HL-60 (cell line): ENCODE results near the gene APBB2.

Source experiments
- DNase-seq, 2 experiments: peaks; one replicate each; pipeline ENCODE4 v3.0.0-alpha.2; 2010 to 2020; ENCODE audit warnings: low read depth in 1 of 2, low spot score in 1 of 2
- H3K27ac ChIP-seq: fragments of 250-450 bp; sonication (Bioruptor Pico); replicated peaks from 2 replicates; pipeline ENCODE4 v1.5.1; 2020; ENCODE audit warnings: mild to moderate bottlenecking, moderate library complexity
- H3K27me3 ChIP-seq: fragments of 250-450 bp; sonication (Bioruptor Pico); 2 replicates; pipeline ENCODE4 v1.5.1; 2021; ENCODE audit warnings: mild to moderate bottlenecking, moderate library complexity; ENCODE audit not compliant: insufficient read depth, poor library complexity, severe bottlenecking
- H3K4me3 ChIP-seq: replicated peaks from 2 replicates; pipeline ENCODE4 v1.5.1; 2011; ENCODE audit warnings: mild to moderate bottlenecking, control low read depth, low read length; ENCODE audit not compliant: insufficient read depth
- GABPA ChIP-seq: IDR thresholded peaks from 2 replicates; pipeline ENCODE4 v1.6.1; 2012; ENCODE audit warnings: low read depth
- POLR2AphosphoS5 ChIP-seq: IDR thresholded peaks from 2 replicates; pipeline ENCODE4 v1.6.1; 2012; ENCODE audit warnings: low read depth
- SPI1 ChIP-seq: IDR thresholded peaks from 2 replicates; pipeline ENCODE4 v1.6.1; 2012; ENCODE audit warnings: low read depth, mild to moderate bottlenecking, borderline replicate concordance
- TF ChIP-seq, protein P1 (sequence below): IDR thresholded peaks from one replicate; pipeline ENCODE4 v1.5.1; 2011; ENCODE audit warnings: low read length, control low read depth, inconsistent platforms; ENCODE audit not compliant: insufficient read depth
- TF ChIP-seq, protein P2 (sequence below): IDR thresholded peaks from 2 replicates; pipeline ENCODE4 v1.6.1; 2012; ENCODE audit warnings: low read depth; ENCODE audit not compliant: insufficient replicate concordance

APBB2 gene

DNA sequence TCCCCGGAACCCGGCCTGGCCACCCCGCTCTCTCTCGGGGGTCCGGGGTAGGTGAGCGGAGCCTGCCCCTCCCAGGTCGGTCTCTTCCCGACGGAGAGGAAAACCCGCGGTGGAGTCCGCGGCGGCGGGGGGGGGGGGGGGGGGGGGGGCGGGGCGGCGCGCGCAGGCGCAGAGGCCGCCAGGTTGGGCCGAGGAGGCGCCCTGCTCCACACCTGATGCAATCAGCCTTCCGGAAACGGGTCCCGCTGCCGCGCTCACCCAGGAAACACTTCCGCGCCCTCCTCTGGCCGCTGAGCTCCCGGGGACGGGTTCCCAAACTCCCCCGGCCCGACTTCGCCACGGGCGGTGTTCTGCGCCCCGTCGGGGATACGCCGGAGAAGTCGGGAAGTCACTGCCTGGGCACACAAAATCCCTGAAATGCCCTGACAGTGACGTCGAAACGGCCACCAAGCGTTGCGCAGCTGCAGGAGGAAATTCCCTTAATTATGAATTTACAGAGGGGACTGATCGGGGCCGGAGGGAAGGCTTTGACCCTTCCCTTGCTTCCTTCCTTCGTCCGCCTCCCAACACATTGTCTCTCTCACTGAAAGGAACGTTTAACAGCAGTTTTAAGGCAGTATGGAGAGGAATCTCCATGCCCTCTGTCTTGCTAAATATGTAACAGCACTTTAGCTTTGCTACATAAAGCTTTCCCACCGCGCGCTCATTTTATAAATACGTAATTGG is 2.1 kb upstream of the APBB2 start:
- peak; percentile 74 for TF ChIP-seq GABPA
- TF ChIP-seq, protein P1, sequence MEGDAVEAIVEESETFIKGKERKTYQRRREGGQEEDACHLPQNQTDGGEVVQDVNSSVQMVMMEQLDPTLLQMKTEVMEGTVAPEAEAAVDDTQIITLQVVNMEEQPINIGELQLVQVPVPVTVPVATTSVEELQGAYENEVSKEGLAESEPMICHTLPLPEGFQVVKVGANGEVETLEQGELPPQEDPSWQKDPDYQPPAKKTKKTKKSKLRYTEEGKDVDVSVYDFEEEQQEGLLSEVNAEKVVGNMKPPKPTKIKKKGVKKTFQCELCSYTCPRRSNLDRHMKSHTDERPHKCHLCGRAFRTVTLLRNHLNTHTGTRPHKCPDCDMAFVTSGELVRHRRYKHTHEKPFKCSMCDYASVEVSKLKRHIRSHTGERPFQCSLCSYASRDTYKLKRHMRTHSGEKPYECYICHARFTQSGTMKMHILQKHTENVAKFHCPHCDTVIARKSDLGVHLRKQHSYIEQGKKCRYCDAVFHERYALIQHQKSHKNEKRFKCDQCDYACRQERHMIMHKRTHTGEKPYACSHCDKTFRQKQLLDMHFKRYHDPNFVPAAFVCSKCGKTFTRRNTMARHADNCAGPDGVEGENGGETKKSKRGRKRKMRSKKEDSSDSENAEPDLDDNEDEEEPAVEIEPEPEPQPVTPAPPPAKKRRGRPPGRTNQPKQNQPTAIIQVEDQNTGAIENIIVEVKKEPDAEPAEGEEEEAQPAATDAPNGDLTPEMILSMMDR = no peak
- no peak for TF ChIP-seq POLR2AphosphoS5
- TF ChIP-seq SPI1 = no peak
- peak; percentile 25 to 27 for DNase-seq
- H3K4me3 ChIP-seq = peak overlapping the region; percentile 44
- H3K27me3 ChIP-seq = peaks cover 51% of the 10 kb centered on the region
- no peak overlapping the region for H3K27ac ChIP-seq

DNA sequence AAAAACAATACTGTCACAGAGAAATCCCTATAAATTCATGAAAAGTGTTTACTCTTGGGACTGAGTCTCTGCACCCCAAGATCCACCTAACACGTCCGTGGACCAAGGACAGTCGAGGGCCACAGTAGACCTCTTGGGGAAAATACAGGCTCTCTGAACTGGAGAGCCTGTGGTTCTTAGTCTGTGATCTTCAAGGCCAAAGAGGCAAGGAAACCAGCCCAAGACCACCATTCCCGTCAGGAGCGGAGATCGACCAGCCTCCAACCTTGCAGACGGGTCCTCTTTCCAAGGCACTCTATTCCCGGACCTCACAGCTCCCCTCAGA is 1.6 kb upstream of the APBB2 start:
- DNase-seq = no peak
- TF ChIP-seq, protein P2, sequence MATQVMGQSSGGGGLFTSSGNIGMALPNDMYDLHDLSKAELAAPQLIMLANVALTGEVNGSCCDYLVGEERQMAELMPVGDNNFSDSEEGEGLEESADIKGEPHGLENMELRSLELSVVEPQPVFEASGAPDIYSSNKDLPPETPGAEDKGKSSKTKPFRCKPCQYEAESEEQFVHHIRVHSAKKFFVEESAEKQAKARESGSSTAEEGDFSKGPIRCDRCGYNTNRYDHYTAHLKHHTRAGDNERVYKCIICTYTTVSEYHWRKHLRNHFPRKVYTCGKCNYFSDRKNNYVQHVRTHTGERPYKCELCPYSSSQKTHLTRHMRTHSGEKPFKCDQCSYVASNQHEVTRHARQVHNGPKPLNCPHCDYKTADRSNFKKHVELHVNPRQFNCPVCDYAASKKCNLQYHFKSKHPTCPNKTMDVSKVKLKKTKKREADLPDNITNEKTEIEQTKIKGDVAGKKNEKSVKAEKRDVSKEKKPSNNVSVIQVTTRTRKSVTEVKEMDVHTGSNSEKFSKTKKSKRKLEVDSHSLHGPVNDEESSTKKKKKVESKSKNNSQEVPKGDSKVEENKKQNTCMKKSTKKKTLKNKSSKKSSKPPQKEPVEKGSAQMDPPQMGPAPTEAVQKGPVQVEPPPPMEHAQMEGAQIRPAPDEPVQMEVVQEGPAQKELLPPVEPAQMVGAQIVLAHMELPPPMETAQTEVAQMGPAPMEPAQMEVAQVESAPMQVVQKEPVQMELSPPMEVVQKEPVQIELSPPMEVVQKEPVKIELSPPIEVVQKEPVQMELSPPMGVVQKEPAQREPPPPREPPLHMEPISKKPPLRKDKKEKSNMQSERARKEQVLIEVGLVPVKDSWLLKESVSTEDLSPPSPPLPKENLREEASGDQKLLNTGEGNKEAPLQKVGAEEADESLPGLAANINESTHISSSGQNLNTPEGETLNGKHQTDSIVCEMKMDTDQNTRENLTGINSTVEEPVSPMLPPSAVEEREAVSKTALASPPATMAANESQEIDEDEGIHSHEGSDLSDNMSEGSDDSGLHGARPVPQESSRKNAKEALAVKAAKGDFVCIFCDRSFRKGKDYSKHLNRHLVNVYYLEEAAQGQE = no peak
- TF ChIP-seq SPI1 (no peak), POLR2AphosphoS5 (no peak), GABPA (no peak)
- TF ChIP-seq, protein P1 = no peak
- peaks cover 50% of the 10 kb centered on the region for H3K27me3 ChIP-seq
- H3K4me3 ChIP-seq = peak overlapping the region; percentile 44
- no peak overlapping the region for H3K27ac ChIP-seq

DNA sequence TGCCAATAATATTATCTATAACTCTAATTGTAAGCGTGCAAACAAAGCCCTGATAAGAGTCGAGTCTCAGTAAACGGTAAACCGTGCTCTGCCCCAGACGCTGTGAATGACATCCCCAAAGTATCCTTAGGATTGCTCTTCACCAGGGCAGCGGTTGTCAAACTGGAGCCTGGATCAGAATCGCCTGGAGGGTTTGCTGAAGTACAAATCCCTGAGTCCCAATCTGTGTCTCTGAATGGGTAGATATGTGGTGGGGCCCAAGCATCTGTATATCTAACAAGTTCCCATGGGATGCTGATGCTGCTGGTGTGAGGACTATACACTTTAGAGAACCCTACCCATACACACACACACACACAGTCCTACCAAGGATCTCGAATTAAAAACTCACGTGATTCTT is 813 bp upstream of the APBB2 start:
- Histone ChIP-seq H3K27me3 (peaks cover 49% of the 10 kb centered on the region), H3K4me3 (no peak overlapping the region), H3K27ac (no peak overlapping the region)
- no peak for TF ChIP-seq POLR2AphosphoS5
- no peak for TF ChIP-seq GABPA
- no peak for TF ChIP-seq SPI1
- TF ChIP-seq, protein P1 = no peak
- TF ChIP-seq, protein P2 = no peak
- DNase-seq = no peak

DNA sequence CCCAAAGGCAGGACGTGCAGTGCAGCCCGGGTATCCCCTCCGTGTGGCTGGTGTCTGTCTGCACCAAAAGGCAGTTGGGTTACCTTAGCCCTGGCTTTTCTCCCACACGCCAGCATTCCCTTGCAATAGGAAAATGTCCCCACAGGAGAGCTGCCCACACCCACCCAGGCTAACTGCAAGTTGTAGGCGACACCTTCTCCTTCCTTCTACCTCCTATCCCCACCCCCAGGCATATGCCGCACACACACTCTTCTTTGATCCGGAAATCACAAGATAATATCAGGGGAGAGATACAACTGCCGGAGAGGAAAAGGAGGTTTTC is 444 bp upstream of the APBB2 start:
- Histone ChIP-seq H3K27ac (no peak overlapping the region), H3K27me3 (peaks cover 49% of the 10 kb centered on the region), H3K4me3 (peak overlapping the region; percentile 59)
- TF ChIP-seq GABPA (no peak), SPI1 (no peak), POLR2AphosphoS5 (no peak)
- TF ChIP-seq, protein P1 = no peak
- TF ChIP-seq, protein P2 = no peak
- DNase-seq = no peak
